COLO668 (cell line): Measurements from ENCODE around the gene RARA.

Source experiments
- DNase-seq: peaks from one replicate; lab custom pipeline; 2025; ENCODE audit not compliant: unreplicated experiment; lab: John Stamatoyannopoulos, UW

The RARA gene

GRCh38 chr17:40315678-40316570, 6.9 kb downstream of the RARA start:
- DNase-seq = peak; percentile 36

GRCh38 chr17:40316571-40317344, 7.8 kb downstream of the RARA start:
- peak; percentile 48 for DNase-seq

- peak; percentile 25 for DNase-seq
Measured at GRCh38 chr17:40317345-40317873, 8.4 kb downstream of the RARA start.

GRCh38 chr17:40317880-40318829, 9.2 kb downstream of the RARA start:
- DNase-seq = peak; percentile 90

GRCh38 chr17:40318830-40319391, 9.9 kb downstream of the RARA start:
- DNase-seq = no peak

GRCh38 chr17:40319651-40320540, 10.9 kb downstream of the RARA start:
- no peak for DNase-seq

- no peak for DNase-seq
Measured at GRCh38 chr17:40320756-40321523, 12.0 kb downstream of the RARA start.

GRCh38 chr17:40321524-40321929, 12.5 kb downstream of the RARA start:
- DNase-seq = no peak

- no peak for DNase-seq
Measured at GRCh38 chr17:40321961-40322357, 13.0 kb downstream of the RARA start.

- DNase-seq = peak; percentile 3
Measured at GRCh38 chr17:40322358-40323315, 13.7 kb downstream of the RARA start.

- DNase-seq = no peak
Measured at GRCh38 chr17:40323391-40324381, 14.7 kb downstream of the RARA start.

- no peak for DNase-seq
Measured at GRCh38 chr17:40325156-40326013, 16.4 kb downstream of the RARA start.

GRCh38 chr17:40326014-40326831, 17.2 kb downstream of the RARA start:
- no peak for DNase-seq

- DNase-seq = no peak
Measured at GRCh38 chr17:40326832-40327199, 17.8 kb downstream of the RARA start.
